MG63 (cell line): ENCODE results near the gene LTN1. TPM values are rescaled to one million over a fixed set of nuclear protein-coding genes. Genes with fewer than 3 reads are reported as not detected.
"Not testable (repeated sequence)": the region's sequence is repeated elsewhere in the genome, so short reads cannot be mapped to it uniquely, and the experiment has no call there.

Experiments
- DNase-seq: peaks from one replicate; pipeline ENCODE4 v3.0.0-alpha.2; 2020
- H3K27me3 ChIP-seq: fragments of 250-450 bp; sonication (Bioruptor Pico); 2 replicates; pipeline ENCODE4 v1.5.1; 2020; ENCODE audit warnings: mild to moderate bottlenecking, moderate library complexity
- H3K36me3 ChIP-seq: fragments of 250-450 bp; sonication (Bioruptor Pico); 2 replicates; pipeline ENCODE4 v1.5.1; 2020; ENCODE audit warnings: mild to moderate bottlenecking, moderate library complexity
- H3K4me3 ChIP-seq: fragments of 250-450 bp; sonication (Bioruptor Pico); 2 replicates; pipeline ENCODE4 v1.5.1; 2020; ENCODE audit warnings: mild to moderate bottlenecking, moderate library complexity
- H3K9me3 ChIP-seq: fragments of 250-450 bp; sonication (Bioruptor Pico); 2 replicates; pipeline ENCODE4 v1.5.1; 2020; ENCODE audit warnings: mild to moderate bottlenecking, moderate library complexity
- total RNA-seq: library from RNA; depleted of rRNA; stranded (reverse); fragments of >200 nt; shearing (Covaris generic); gene quantifications from 2 replicates; pipeline ENCODE4 v1.2.3, GENCODE V29; 2014; ENCODE audit warnings: low replicate concordance

Gene LTN1
- total RNA-seq, 1 experiment from 2014 or later, result 9.0 TPM

- Histone ChIP-seq H3K4me3 (no peak overlapping the region), H3K27me3 (no peaks in the 10 kb centered on the region), H3K9me3 (no peaks in the 10 kb centered on the region), H3K36me3 (peaks cover 54% of the 10 kb centered on the region)
- DNase-seq, result no peak
These were observed 40.0 kb downstream of the LTN1 start for GRCh38 chr21:28952686-28953085.

- no peak for DNase-seq
- Histone ChIP-seq H3K9me3 (no peaks in the 10 kb centered on the region), H3K36me3 (peaks cover 54% of the 10 kb centered on the region), H3K4me3 (no peak overlapping the region), H3K27me3 (no peaks in the 10 kb centered on the region)
These were observed 43.4 kb downstream of the LTN1 start for GRCh38 chr21:28949318-28949717.

GRCh38 chr21:28944296-28944695 is 48.4 kb downstream of the LTN1 start:
- no peak for DNase-seq
- no peak overlapping the region for H3K4me3 ChIP-seq
- H3K27me3 ChIP-seq, result no peaks in the 10 kb centered on the region
- no peaks in the 10 kb centered on the region for H3K9me3 ChIP-seq
- H3K36me3 ChIP-seq, result peaks cover 56% of the 10 kb centered on the region

- Histone ChIP-seq H3K27me3 (no peaks in the 10 kb centered on the region), H3K9me3 (no peaks in the 10 kb centered on the region), H3K4me3 (no peak overlapping the region), H3K36me3 (peaks cover 58% of the 10 kb centered on the region)
- no peak for DNase-seq
These were observed 49.0 kb downstream of the LTN1 start for GRCh38 chr21:28943631-28944030.

GRCh38 chr21:28938726-28939125 is 54.0 kb downstream of the LTN1 start:
- Histone ChIP-seq H3K27me3 (no peaks in the 10 kb centered on the region), H3K4me3 (no peak overlapping the region), H3K9me3 (no peaks in the 10 kb centered on the region), H3K36me3 (peaks cover 57% of the 10 kb centered on the region)
- DNase-seq, result no peak

GRCh38 chr21:28937737-28938136 is 54.9 kb downstream of the LTN1 start:
- H3K27me3 ChIP-seq, result no peaks in the 10 kb centered on the region
- no peaks in the 10 kb centered on the region for H3K9me3 ChIP-seq
- peaks cover 47% of the 10 kb centered on the region for H3K36me3 ChIP-seq
- no peak for DNase-seq
- no peak overlapping the region for H3K4me3 ChIP-seq

- Histone ChIP-seq H3K27me3 (no peaks in the 10 kb centered on the region), H3K36me3 (peaks cover 48% of the 10 kb centered on the region), H3K4me3 (no peak overlapping the region), H3K9me3 (no peaks in the 10 kb centered on the region)
- DNase-seq, result no peak
These were observed 56.0 kb downstream of the LTN1 start for GRCh38 chr21:28936721-28937120.

- Histone ChIP-seq H3K9me3 (no peaks in the 10 kb centered on the region), H3K4me3 (no peak overlapping the region), H3K36me3 (peaks cover 49% of the 10 kb centered on the region), H3K27me3 (no peaks in the 10 kb centered on the region)
- no peak for DNase-seq
These were observed 56.6 kb downstream of the LTN1 start for GRCh38 chr21:28936036-28936435.

- DNase-seq, result no peak
- Histone ChIP-seq H3K9me3 (no peaks in the 10 kb centered on the region), H3K4me3 (no peak overlapping the region), H3K27me3 (no peaks in the 10 kb centered on the region), H3K36me3 (peaks cover 23% of the 10 kb centered on the region)
These were observed 60.0 kb downstream of the LTN1 start for GRCh38 chr21:28932717-28933116.

GRCh38 chr21:28931708-28932372 is 60.8 kb downstream of the LTN1 start:
- H3K4me3 ChIP-seq, DNase-seq, H3K27me3 ChIP-seq, H3K9me3 ChIP-seq: not testable (repeated sequence)
- peaks cover 23% of the 10 kb centered on the region for H3K36me3 ChIP-seq

GRCh38 chr21:28928578-28929420 is 63.9 kb downstream of the LTN1 start:
- H3K9me3 ChIP-seq, result no peaks in the 10 kb centered on the region
- H3K36me3 ChIP-seq, result peaks cover 7% of the 10 kb centered on the region
- no peaks in the 10 kb centered on the region for H3K27me3 ChIP-seq
- no peak for DNase-seq
- no peak overlapping the region for H3K4me3 ChIP-seq

- no peak for DNase-seq
- Histone ChIP-seq H3K36me3 (peaks cover 12% of the 10 kb centered on the region), H3K27me3 (no peaks in the 10 kb centered on the region), H3K9me3 (no peaks in the 10 kb centered on the region), H3K4me3 (no peak overlapping the region)
These were observed 65.5 kb downstream of the LTN1 start for GRCh38 chr21:28927130-28927529.

GRCh38 chr21:28923439-28923975 is 69.2 kb downstream of the LTN1 start:
- H3K36me3 ChIP-seq, result peaks cover 7% of the 10 kb centered on the region
- H3K9me3 ChIP-seq, result no peaks in the 10 kb centered on the region
- H3K4me3 ChIP-seq, result no peak overlapping the region
- DNase-seq, result no peak
- H3K27me3 ChIP-seq, result no peaks in the 10 kb centered on the region

GRCh38 chr21:28922368-28922767 is 70.3 kb downstream of the LTN1 start:
- Histone ChIP-seq H3K27me3 (no peaks in the 10 kb centered on the region), H3K4me3 (no peak overlapping the region), H3K9me3 (no peaks in the 10 kb centered on the region), H3K36me3 (peaks cover 7% of the 10 kb centered on the region)
- DNase-seq, result no peak

- no peak for DNase-seq
- H3K36me3 ChIP-seq, result no peaks in the 10 kb centered on the region
- no peaks in the 10 kb centered on the region for H3K9me3 ChIP-seq
- no peaks in the 10 kb centered on the region for H3K27me3 ChIP-seq
- H3K4me3 ChIP-seq, result no peak overlapping the region
These were observed 76.4 kb downstream of the LTN1 start for GRCh38 chr21:28916150-28916893.

GRCh38 chr21:28913071-28913470 is 79.6 kb downstream of the LTN1 start:
- Histone ChIP-seq H3K36me3 (no peaks in the 10 kb centered on the region), H3K9me3 (no peaks in the 10 kb centered on the region), H3K27me3 (no peaks in the 10 kb centered on the region), H3K4me3 (no peak overlapping the region)
- no peak for DNase-seq

- Histone ChIP-seq H3K4me3 (no peak overlapping the region), H3K36me3 (no peaks in the 10 kb centered on the region), H3K9me3 (no peaks in the 10 kb centered on the region), H3K27me3 (no peaks in the 10 kb centered on the region)
- no peak for DNase-seq
These were observed 82.3 kb downstream of the LTN1 start for GRCh38 chr21:28910280-28910887.
